ENCODE results near the gene NPTXR. TPM values are rescaled to one million over a fixed set of nuclear protein-coding genes. Genes with fewer than 3 reads are reported as not detected.

Gene NPTXR
- total RNA-seq, 2 experiments from 2014 or later, result 0.08 TPM; not detected in 1

DNA sequence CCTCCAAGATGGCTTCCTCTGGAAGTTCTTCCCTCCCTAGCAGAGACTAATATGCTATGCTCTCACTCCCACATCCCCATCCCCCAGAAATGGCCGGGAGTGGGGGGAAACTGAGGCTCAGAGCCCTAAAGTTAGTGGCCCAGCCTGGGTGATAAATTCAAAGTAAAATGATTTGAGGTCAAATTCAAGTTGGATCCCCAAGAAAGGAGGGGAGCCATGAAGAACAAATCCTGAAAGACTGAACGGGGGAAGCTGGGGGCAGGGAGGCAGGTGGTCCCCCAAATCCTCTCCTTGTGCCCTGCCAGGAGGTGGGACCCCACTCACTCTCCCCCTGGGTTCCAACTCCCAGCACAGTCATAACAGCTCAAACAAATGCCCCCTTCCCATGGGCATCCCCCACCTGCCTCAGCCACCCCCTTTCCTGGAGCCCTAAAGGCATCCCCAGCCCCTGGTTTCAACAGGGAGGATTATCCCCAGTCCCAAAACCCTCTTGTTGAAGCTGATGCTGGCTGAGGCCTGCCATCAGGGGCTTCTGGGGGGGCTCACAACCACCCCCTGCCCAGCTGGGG is 27.0 kb upstream of the NPTXR start:
- Histone ChIP-seq H2AFZ (ENCODE audit: low read length) (0 out of 2 replicates have a peak overlapping the region, but pooled peaks have one; percentile 9), H3K79me2 (ENCODE audit: insufficient read depth, low read depth, low read length) (peaks cover 22% of the 10 kb centered on the region), H3K4me1 (ENCODE audit: insufficient read depth, low read length, poor library complexity, severe bottlenecking) (peaks cover 41% of the 10 kb centered on the region), H3K36me3 (ENCODE audit: insufficient read depth, low read length) (peaks cover 42% of the 10 kb centered on the region), H3K4me3 (ENCODE audit: low read depth, low read length, poor library complexity, severe bottlenecking) (peak overlapping the region; percentile 82), H3K4me2 (ENCODE audit: low read length) (peak overlapping the region; percentile 92), H3K9me2 (ENCODE audit: insufficient read depth, low read length) (no peaks in the 10 kb centered on the region), H3K27ac (ENCODE audit: low read depth, low read length, poor library complexity, severe bottlenecking) (peak overlapping the region; percentile 78), H4K20me1 (ENCODE audit: insufficient read depth, low read length) (peaks cover 9% of the 10 kb centered on the region), H3K9me3 (ENCODE audit: low read length) (no peaks in the 10 kb centered on the region)
- DNase-seq (ENCODE audit: low spot score), result no peak
- BruUV-seq (replicated peaks), result no TSS peak
- POLR2A ChIA-PET, result interaction anchor here (0.7 to 1.2 kb wide), 3 partner anchors 29 to 146 kb away, joined by 3 read pairs; no protein-coding TSS in a partner anchor
- TF ChIP-seq CTCF (conservative IDR thresholded peaks at IDR 0.05; ENCODE audit: low read length), result no peak
- no peak for TF ChIP-seq EZH2phosphoT487 (IDR thresholded peaks at IDR 0.05; ENCODE audit: borderline replicate concordance, low read depth, low read length)
- CTCF ChIA-PET (ENCODE audit: unreplicated experiment), result no interaction called here
- intact Hi-C loops (cut with micrococcal nuclease; ENCODE audit: unreplicated experiment), result loop anchor here (1.0 to 5.0 kb wide), 4 partner anchors 102 to 446 kb away; partner anchors contain the start of gene RPL3

- Histone ChIP-seq H2AFZ (ENCODE audit: low read length) (no peak overlapping the region), H3K9me3 (ENCODE audit: low read length) (no peaks in the 10 kb centered on the region), H3K79me2 (ENCODE audit: insufficient read depth, low read depth, low read length) (peaks cover 22% of the 10 kb centered on the region), H4K20me1 (ENCODE audit: insufficient read depth, low read length) (peaks cover 9% of the 10 kb centered on the region), H3K27ac (ENCODE audit: low read depth, low read length, poor library complexity, severe bottlenecking) (peak overlapping the region; percentile 78), H3K4me2 (ENCODE audit: low read length) (peak overlapping the region; percentile 92), H3K36me3 (ENCODE audit: insufficient read depth, low read length) (peaks cover 48% of the 10 kb centered on the region), H3K4me3 (ENCODE audit: low read depth, low read length, poor library complexity, severe bottlenecking) (peak overlapping the region; percentile 82), H3K9me2 (ENCODE audit: insufficient read depth, low read length) (no peaks in the 10 kb centered on the region), H3K4me1 (ENCODE audit: insufficient read depth, low read length, poor library complexity, severe bottlenecking) (peaks cover 41% of the 10 kb centered on the region)
- peak; percentile 89 for DNase-seq (ENCODE audit: low spot score)
- no TSS peak for BruUV-seq (replicated peaks)
- intact Hi-C loops (cut with micrococcal nuclease; ENCODE audit: unreplicated experiment), result loop anchor here (1.0 to 5.0 kb wide), 4 partner anchors 102 to 447 kb away; partner anchors contain the start of gene RPL3
- ChIA-PET POLR2A (interaction anchor here (1.2 to 1.3 kb wide), 2 partner anchors 29 to 30 kb away, joined by 3 to 4 read pairs; no protein-coding TSS in a partner anchor), CTCF (ENCODE audit: unreplicated experiment) (interaction anchor here (0.7 to 0.9 kb wide), 2 partner anchors 133 to 301 kb away, joined by 3 read pairs; no protein-coding TSS in a partner anchor)
- no peak for TF ChIP-seq EZH2phosphoT487 (IDR thresholded peaks at IDR 0.05; ENCODE audit: borderline replicate concordance, low read depth, low read length)
- TF ChIP-seq CTCF (conservative IDR thresholded peaks at IDR 0.05; ENCODE audit: low read length), result peak; percentile 99
Measured at GRCh38 chr22:38870312-38870741, 26.5 kb upstream of the NPTXR start.

DNA sequence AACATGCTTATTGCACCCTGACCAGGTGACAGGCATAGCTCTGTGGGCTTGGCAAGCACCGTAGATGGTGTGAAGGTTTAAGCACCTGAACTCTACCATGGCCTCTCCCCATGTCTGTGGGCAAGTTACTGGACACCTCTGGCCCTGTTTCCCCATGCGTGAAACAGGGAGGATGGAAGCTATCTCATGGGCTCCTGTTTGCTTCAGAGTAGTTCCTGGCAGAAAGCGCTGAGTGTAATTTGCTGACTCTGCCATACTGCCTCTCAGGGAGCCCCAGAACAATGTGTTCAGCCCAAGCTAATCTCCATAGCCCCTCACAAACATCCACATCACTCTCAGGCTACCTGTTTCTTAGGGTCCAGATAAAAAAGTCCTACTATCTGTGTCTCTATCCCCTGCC is 25.8 kb upstream of the NPTXR start:
- intact Hi-C loops (cut with micrococcal nuclease; ENCODE audit: unreplicated experiment), result loop anchor here (1.0 to 5.0 kb wide), 5 partner anchors 103 to 448 kb away; partner anchors contain the start of gene RPL3
- Histone ChIP-seq H3K79me2 (ENCODE audit: insufficient read depth, low read depth, low read length) (peaks cover 22% of the 10 kb centered on the region), H2AFZ (ENCODE audit: low read length) (no peak overlapping the region), H3K9me3 (ENCODE audit: low read length) (no peaks in the 10 kb centered on the region), H3K27ac (ENCODE audit: low read depth, low read length, poor library complexity, severe bottlenecking) (no peak overlapping the region), H3K36me3 (ENCODE audit: insufficient read depth, low read length) (peaks cover 54% of the 10 kb centered on the region), H3K9me2 (ENCODE audit: insufficient read depth, low read length) (no peaks in the 10 kb centered on the region), H4K20me1 (ENCODE audit: insufficient read depth, low read length) (peaks cover 9% of the 10 kb centered on the region), H3K4me3 (ENCODE audit: low read depth, low read length, poor library complexity, severe bottlenecking) (peak overlapping the region; percentile 82), H3K4me2 (ENCODE audit: low read length) (peak overlapping the region; percentile 92), H3K4me1 (ENCODE audit: insufficient read depth, low read length, poor library complexity, severe bottlenecking) (peaks cover 41% of the 10 kb centered on the region)
- ChIA-PET CTCF (ENCODE audit: unreplicated experiment) (interaction anchor here (0.7 to 0.9 kb wide), 2 partner anchors 133 to 301 kb away, joined by 3 read pairs; no protein-coding TSS in a partner anchor), POLR2A (interaction anchor here (0.5 to 1.3 kb wide), 2 partner anchors 30 to 203 kb away, joined by 4 read pairs; no protein-coding TSS in a partner anchor)
- no peak for DNase-seq (ENCODE audit: low spot score)
- BruUV-seq (replicated peaks), result TSS peak; percentile 63
- TF ChIP-seq CTCF (conservative IDR thresholded peaks at IDR 0.05; ENCODE audit: low read length) (no peak), EZH2phosphoT487 (IDR thresholded peaks at IDR 0.05; ENCODE audit: borderline replicate concordance, low read depth, low read length) (no peak)

Measured in OCI-LY7 (cell line).